ENCODE measurements around the gene ASB14.

Gene ASB14

DNA sequence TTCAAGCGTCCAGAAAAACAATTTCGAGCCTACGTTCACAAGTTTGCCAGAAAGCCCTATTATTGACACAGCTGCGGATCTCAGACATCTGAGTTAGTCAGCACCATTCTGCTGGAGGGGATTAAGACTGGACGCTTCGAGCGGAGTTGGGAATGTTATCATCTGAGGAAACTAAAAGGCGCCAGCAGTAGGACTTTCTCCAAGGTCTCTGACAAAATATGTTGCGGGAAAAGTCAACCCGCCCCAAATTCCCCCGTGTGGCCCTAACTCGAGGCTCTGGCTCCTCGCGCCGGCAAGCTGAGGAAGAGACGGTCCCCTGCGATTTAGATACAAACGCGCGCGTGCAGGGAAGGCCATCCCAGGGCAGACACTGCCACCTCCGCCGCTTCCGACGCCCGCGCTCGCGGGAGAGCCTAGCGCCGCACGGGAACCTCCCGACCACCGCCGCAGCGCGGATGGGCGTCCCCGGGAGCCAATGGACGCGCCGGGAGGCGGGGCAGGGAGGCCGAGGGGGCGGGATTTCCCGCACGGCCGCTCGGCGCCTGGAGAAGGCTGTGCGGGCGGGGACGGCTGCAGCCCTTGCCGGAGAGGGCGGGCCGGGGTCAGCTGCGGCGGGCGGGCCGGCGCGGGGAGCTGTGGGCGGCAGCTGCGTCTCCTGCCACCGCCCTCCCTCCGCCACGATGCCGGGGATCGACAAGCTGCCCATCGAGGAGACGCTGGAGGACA, 65.1 kb downstream of the ASB14 start, which contains the start of gene APPL1 (continued):
- TF ChIP-seq ZNF596 (tag by site-specific recombination; IDR thresholded peaks at IDR 0.05) (no peak), ZBTB48 (tag by site-specific recombination; IDR thresholded peaks at IDR 0.05) (no peak), SP3 (tag by site-specific recombination; IDR thresholded peaks at IDR 0.05) (peak; percentile 49), GLI2 (tag by site-specific recombination; IDR thresholded peaks at IDR 0.05; ENCODE audit: borderline replicate concordance, low read depth) (no peak), EGR2 (tag by site-specific recombination; IDR thresholded peaks at IDR 0.05; ENCODE audit: low read depth) (peak; percentile 61; the same call in 1 of the 2 replicates), ZNF677 (tag by site-specific recombination; IDR thresholded peaks at IDR 0.05) (no peak), ZNF223 (tag by site-specific recombination; IDR thresholded peaks at IDR 0.05) (no peak), ZNF211 (tag by site-specific recombination; IDR thresholded peaks at IDR 0.05; ENCODE audit: low read depth) (no peak), ZNF24 (tag by site-specific recombination; IDR thresholded peaks at IDR 0.05) (peak; percentile 59; the same call in 1 of the 2 replicates), ZNF138 (tag by site-specific recombination; IDR thresholded peaks at IDR 0.05; ENCODE audit: borderline replicate concordance) (no peak), ZBTB17 (tag by site-specific recombination; IDR thresholded peaks at IDR 0.05) (peak; percentile 56), ZNF292 (tag by site-specific recombination; IDR thresholded peaks at IDR 0.05; ENCODE audit: borderline replicate concordance, low read depth) (no peak), SCRT2 (tag by site-specific recombination; IDR thresholded peaks at IDR 0.05) (no peak), ZBTB20 (tag by site-specific recombination; IDR thresholded peaks at IDR 0.05) (peak; percentile 37; the same call in 1 of the 2 replicates), ZNF202 (tag by site-specific recombination; IDR thresholded peaks at IDR 0.05; ENCODE audit: borderline replicate concordance) (no peak), ZFP37 (tag by site-specific recombination; IDR thresholded peaks at IDR 0.05) (no peak; the same call in 1 of the 2 replicates), ZNF48 (tag by site-specific recombination; IDR thresholded peaks at IDR 0.05) (no peak), YY1 (tag by site-specific recombination; IDR thresholded peaks at IDR 0.05) (no peak), KLF9 (tag by site-specific recombination; IDR thresholded peaks at IDR 0.05; ENCODE audit: low read depth) (peak; percentile 55; the same call in 1 of the 2 replicates), ZNF19 (tag by site-specific recombination; IDR thresholded peaks at IDR 0.05; ENCODE audit: low read depth) (no peak), ZNF561 (tag by site-specific recombination; IDR thresholded peaks at IDR 0.05; ENCODE audit: borderline replicate concordance) (peak; percentile 62; the same call in 1 of the 2 replicates), ZNF843 (tag by site-specific recombination; IDR thresholded peaks at IDR 0.05) (no peak)
- TF ChIP-seq, protein P1, sequence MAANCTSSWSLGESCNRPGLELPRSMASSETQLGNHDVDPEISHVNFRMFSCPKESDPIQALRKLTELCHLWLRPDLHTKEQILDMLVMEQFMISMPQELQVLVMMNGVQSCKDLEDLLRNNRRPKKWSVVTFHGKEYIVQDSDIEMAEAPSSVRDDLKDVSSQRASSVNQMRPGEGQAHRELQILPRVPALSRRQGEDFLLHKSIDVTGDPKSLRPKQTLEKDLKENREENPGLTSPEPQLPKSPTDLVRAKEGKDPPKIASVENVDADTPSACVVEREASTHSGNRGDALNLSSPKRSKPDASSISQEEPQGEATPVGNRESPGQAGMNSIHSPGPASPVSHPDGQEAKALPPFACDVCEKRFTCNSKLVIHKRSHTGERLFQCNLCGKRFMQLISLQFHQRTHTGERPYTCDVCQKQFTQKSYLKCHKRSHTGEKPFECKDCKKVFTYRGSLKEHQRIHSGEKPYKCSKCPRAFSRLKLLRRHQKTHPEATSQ (tag by site-specific recombination; IDR thresholded peaks at IDR 0.05): no peak
- TF ChIP-seq, protein P2, sequence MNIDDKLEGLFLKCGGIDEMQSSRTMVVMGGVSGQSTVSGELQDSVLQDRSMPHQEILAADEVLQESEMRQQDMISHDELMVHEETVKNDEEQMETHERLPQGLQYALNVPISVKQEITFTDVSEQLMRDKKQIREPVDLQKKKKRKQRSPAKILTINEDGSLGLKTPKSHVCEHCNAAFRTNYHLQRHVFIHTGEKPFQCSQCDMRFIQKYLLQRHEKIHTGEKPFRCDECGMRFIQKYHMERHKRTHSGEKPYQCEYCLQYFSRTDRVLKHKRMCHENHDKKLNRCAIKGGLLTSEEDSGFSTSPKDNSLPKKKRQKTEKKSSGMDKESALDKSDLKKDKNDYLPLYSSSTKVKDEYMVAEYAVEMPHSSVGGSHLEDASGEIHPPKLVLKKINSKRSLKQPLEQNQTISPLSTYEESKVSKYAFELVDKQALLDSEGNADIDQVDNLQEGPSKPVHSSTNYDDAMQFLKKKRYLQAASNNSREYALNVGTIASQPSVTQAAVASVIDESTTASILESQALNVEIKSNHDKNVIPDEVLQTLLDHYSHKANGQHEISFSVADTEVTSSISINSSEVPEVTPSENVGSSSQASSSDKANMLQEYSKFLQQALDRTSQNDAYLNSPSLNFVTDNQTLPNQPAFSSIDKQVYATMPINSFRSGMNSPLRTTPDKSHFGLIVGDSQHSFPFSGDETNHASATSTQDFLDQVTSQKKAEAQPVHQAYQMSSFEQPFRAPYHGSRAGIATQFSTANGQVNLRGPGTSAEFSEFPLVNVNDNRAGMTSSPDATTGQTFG (tag by site-specific recombination; IDR thresholded peaks at IDR 0.05; ENCODE audit: borderline replicate concordance): no peak
- TF ChIP-seq, protein P3, sequence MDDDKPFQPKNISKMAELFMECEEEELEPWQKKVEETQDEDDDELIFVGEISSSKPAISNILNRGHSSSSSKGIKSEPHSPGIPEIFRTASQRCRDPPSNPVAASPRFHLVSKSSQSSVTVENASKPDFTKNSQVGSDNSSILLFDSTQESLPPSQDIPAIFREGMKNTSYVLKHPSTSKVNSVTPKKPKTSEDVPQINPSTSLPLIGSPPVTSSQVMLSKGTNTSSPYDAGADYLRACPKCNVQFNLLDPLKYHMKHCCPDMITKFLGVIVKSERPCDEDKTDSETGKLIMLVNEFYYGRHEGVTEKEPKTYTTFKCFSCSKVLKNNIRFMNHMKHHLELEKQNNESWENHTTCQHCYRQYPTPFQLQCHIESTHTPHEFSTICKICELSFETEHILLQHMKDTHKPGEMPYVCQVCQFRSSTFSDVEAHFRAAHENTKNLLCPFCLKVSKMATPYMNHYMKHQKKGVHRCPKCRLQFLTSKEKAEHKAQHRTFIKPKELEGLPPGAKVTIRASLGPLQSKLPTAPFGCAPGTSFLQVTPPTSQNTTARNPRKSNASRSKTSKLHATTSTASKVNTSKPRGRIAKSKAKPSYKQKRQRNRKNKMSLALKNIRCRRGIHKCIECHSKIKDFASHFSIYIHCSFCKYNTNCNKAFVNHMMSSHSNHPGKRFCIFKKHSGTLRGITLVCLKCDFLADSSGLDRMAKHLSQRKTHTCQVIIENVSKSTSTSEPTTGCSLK (tag by site-specific recombination; IDR thresholded peaks at IDR 0.05): no peak
- TF ChIP-seq, protein P4, sequence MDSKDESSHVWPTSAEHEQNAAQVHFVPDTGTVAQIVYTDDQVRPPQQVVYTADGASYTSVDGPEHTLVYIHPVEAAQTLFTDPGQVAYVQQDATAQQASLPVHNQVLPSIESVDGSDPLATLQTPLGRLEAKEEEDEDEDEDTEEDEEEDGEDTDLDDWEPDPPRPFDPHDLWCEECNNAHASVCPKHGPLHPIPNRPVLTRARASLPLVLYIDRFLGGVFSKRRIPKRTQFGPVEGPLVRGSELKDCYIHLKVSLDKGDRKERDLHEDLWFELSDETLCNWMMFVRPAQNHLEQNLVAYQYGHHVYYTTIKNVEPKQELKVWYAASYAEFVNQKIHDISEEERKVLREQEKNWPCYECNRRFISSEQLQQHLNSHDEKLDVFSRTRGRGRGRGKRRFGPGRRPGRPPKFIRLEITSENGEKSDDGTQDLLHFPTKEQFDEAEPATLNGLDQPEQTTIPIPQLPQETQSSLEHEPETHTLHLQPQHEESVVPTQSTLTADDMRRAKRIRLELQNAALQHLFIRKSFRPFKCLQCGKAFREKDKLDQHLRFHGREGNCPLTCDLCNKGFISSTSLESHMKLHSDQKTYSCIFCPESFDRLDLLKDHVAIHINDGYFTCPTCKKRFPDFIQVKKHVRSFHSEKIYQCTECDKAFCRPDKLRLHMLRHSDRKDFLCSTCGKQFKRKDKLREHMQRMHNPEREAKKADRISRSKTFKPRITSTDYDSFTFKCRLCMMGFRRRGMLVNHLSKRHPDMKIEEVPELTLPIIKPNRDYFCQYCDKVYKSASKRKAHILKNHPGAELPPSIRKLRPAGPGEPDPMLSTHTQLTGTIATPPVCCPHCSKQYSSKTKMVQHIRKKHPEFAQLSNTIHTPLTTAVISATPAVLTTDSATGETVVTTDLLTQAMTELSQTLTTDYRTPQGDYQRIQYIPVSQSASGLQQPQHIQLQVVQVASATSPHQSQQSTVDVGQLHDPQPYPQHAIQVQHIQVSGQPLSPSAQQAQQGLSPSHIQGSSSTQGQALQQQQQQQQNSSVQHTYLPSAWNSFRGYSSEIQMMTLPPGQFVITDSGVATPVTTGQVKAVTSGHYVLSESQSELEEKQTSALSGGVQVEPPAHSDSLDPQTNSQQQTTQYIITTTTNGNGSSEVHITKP (tag by site-specific recombination; IDR thresholded peaks at IDR 0.05): peak; percentile 96
- TF ChIP-seq, protein P5, sequence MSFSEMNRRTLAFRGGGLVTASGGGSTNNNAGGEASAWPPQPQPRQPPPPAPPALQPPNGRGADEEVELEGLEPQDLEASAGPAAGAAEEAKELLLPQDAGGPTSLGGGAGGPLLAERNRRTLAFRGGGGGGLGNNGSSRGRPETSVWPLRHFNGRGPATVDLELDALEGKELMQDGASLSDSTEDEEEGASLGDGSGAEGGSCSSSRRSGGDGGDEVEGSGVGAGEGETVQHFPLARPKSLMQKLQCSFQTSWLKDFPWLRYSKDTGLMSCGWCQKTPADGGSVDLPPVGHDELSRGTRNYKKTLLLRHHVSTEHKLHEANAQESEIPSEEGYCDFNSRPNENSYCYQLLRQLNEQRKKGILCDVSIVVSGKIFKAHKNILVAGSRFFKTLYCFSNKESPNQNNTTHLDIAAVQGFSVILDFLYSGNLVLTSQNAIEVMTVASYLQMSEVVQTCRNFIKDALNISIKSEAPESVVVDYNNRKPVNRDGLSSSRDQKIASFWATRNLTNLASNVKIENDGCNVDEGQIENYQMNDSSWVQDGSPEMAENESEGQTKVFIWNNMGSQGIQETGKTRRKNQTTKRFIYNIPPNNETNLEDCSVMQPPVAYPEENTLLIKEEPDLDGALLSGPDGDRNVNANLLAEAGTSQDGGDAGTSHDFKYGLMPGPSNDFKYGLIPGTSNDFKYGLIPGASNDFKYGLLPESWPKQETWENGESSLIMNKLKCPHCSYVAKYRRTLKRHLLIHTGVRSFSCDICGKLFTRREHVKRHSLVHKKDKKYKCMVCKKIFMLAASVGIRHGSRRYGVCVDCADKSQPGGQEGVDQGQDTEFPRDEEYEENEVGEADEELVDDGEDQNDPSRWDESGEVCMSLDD (tag by site-specific recombination; IDR thresholded peaks at IDR 0.05): no peak

Measured in HEK293 (cell line).